OCI-LY7 (cell line): ENCODE results near the gene QRFP. TPM values are rescaled to one million over a fixed set of nuclear protein-coding genes. Genes with fewer than 3 reads are reported as not detected.

Experiments
- BruUV-seq: library from RNA; stranded (reverse); fragments of 400-500 nt; replicated peaks from 2 replicates; lab custom pipeline; 2021; lab: Mats Ljungman, UMichigan
- CTCF ChIA-PET: fragments of 300-600 bp; sonication (Branson Sonifier 250); formaldehyde crosslinking; loops from one replicate; lab custom pipeline; 2022; ENCODE audit warnings: antibody characterized with exemption; ENCODE audit not compliant: unreplicated experiment; lab: Charles Lee
- POLR2A ChIA-PET: fragments of 300-600 bp; sonication (Branson Sonifier 250); formaldehyde crosslinking; loops from one replicate; lab custom pipeline; 2022; ENCODE audit warnings: antibody characterized with exemption; lab: Charles Lee
- DNase-seq: peaks from one replicate; pipeline ENCODE4 v3.0.0-alpha.2; 2015; ENCODE audit warnings: low spot score
- H2AFZ ChIP-seq: fragments of 200-600 bp; sonication (generic), shearing (Covaris generic); 2 replicates; pipeline ENCODE4 v1.6.1; 2014; ENCODE audit warnings: mild to moderate bottlenecking, antibody characterized with exemption, low read length, moderate library complexity
- H3K27ac ChIP-seq: fragments of 200-600 bp; sonication (generic); 2 replicates; pipeline ENCODE4 v1.5.1; 2014; ENCODE audit warnings: mixed run types, low read depth, mild to moderate bottlenecking, moderate library complexity, low read length, inconsistent platforms; ENCODE audit not compliant: poor library complexity, severe bottlenecking
- H3K36me3 ChIP-seq: fragments of 200-600 bp; sonication (generic); 2 replicates; pipeline ENCODE4 v1.6.1; 2014; ENCODE audit warnings: mild to moderate bottlenecking, antibody characterized with exemption, low read length, moderate library complexity, mixed read lengths; ENCODE audit not compliant: insufficient read depth
- H3K4me1 ChIP-seq: fragments of 200-600 bp; sonication (generic); 2 replicates; pipeline ENCODE4 v1.5.1; 2014; ENCODE audit warnings: mild to moderate bottlenecking, low read length; ENCODE audit not compliant: insufficient read depth, poor library complexity, severe bottlenecking
- H3K4me2 ChIP-seq: fragments of 200-600 bp; sonication (generic); 2 replicates; pipeline ENCODE4 v1.6.1; 2014; ENCODE audit warnings: mild to moderate bottlenecking, low read length
- H3K4me3 ChIP-seq: fragments of 200-600 bp; sonication (generic); 2 replicates; pipeline ENCODE4 v1.5.1; 2014; ENCODE audit warnings: mild to moderate bottlenecking, low read depth, low read length; ENCODE audit not compliant: poor library complexity, severe bottlenecking
- H3K79me2 ChIP-seq: fragments of 200-600 bp; sonication (generic); 2 replicates; pipeline ENCODE4 v1.6.1; 2016; ENCODE audit warnings: low read depth, mild to moderate bottlenecking, low read length, moderate library complexity, mixed read lengths; ENCODE audit not compliant: insufficient read depth
- H3K9me2 ChIP-seq: fragments of 200-600 bp; sonication (generic); 2 replicates; pipeline ENCODE4 v1.6.1; 2016; ENCODE audit warnings: mild to moderate bottlenecking, low read length, mixed read lengths; ENCODE audit not compliant: insufficient read depth
- H3K9me3 ChIP-seq: fragments of 200-600 bp; sonication (generic); 2 replicates; pipeline ENCODE4 v1.6.1; 2014; ENCODE audit warnings: mild to moderate bottlenecking, mixed run types, low read length, mixed read lengths
- H4K20me1 ChIP-seq: fragments of 200-600 bp; sonication (generic); 2 replicates; pipeline ENCODE4 v1.6.1; 2014; ENCODE audit warnings: mild to moderate bottlenecking, antibody characterized with exemption, low read length, moderate library complexity, mixed read lengths; ENCODE audit not compliant: insufficient read depth
- EZH2phosphoT487 ChIP-seq: fragments of 200-600 bp; sonication (generic); IDR thresholded peaks from 2 replicates; pipeline ENCODE4 v1.6.1; 2018; ENCODE audit warnings: low read depth, borderline replicate concordance, mild to moderate bottlenecking, mixed run types, antibody characterized with exemption, low read length, moderate library complexity, mixed read lengths
- intact Hi-C: fragments of 100-400 bp; cut with micrococcal nuclease; formaldehyde crosslinking; loops from one replicate; pipeline ENCODE4 v1.10.0; 2022; ENCODE audit not compliant: unreplicated experiment
- total RNA-seq, 2 experiments: library from RNA; depleted of rRNA in 1 of 2; stranded (reverse); fragments of >200 nt in 1 of 2; shearing (Covaris generic) in 1 of 2; gene quantifications; 2 replicates each; pipeline ENCODE4 v1.2.3, GENCODE V29; 2014 to 2022
- TF ChIP-seq, protein P1 (sequence below): fragments of 200-600 bp; sonication (generic); conservative IDR thresholded peaks from 2 replicates; pipeline ENCODE4 v1.5.1; 2014; ENCODE audit warnings: mild to moderate bottlenecking, antibody characterized with exemption, low read length, moderate library complexity, mixed read lengths

The QRFP gene
- total RNA-seq, 2 experiments from 2014 or later, result not detected

- ChIA-PET CTCF (interaction anchor here (0.6 kb wide), 1 partner anchor 20 kb away, joined by 3 read pairs; no protein-coding TSS in a partner anchor), POLR2A (interaction anchor here (0.7 kb wide), 1 partner anchor 33 kb away, joined by 4 read pairs; no protein-coding TSS in a partner anchor)
- Histone ChIP-seq H4K20me1 (no peaks in the 10 kb centered on the region; the same call in 1 of the 2 replicates), H3K4me1 (no peaks in the 10 kb centered on the region), H3K9me2 (no peaks in the 10 kb centered on the region), H3K9me3 (no peaks in the 10 kb centered on the region), H2AFZ (no peak overlapping the region), H3K4me3 (no peak overlapping the region), H3K79me2 (no peaks in the 10 kb centered on the region), H3K4me2 (no peak overlapping the region), H3K36me3 (no peaks in the 10 kb centered on the region), H3K27ac (no peak overlapping the region)
- TF ChIP-seq EZH2phosphoT487, result no peak
- TF ChIP-seq, protein P1, sequence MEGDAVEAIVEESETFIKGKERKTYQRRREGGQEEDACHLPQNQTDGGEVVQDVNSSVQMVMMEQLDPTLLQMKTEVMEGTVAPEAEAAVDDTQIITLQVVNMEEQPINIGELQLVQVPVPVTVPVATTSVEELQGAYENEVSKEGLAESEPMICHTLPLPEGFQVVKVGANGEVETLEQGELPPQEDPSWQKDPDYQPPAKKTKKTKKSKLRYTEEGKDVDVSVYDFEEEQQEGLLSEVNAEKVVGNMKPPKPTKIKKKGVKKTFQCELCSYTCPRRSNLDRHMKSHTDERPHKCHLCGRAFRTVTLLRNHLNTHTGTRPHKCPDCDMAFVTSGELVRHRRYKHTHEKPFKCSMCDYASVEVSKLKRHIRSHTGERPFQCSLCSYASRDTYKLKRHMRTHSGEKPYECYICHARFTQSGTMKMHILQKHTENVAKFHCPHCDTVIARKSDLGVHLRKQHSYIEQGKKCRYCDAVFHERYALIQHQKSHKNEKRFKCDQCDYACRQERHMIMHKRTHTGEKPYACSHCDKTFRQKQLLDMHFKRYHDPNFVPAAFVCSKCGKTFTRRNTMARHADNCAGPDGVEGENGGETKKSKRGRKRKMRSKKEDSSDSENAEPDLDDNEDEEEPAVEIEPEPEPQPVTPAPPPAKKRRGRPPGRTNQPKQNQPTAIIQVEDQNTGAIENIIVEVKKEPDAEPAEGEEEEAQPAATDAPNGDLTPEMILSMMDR, result no peak
- intact Hi-C loops, result loop anchor here (5.0 kb wide), 1 partner anchor 1217 kb away; no protein-coding TSS in a partner anchor
- no peak for DNase-seq
- BruUV-seq, result no TSS peak
Observed at GRCh38 chr9:130890124-130890523, 6.5 kb downstream of the QRFP start.

DNA sequence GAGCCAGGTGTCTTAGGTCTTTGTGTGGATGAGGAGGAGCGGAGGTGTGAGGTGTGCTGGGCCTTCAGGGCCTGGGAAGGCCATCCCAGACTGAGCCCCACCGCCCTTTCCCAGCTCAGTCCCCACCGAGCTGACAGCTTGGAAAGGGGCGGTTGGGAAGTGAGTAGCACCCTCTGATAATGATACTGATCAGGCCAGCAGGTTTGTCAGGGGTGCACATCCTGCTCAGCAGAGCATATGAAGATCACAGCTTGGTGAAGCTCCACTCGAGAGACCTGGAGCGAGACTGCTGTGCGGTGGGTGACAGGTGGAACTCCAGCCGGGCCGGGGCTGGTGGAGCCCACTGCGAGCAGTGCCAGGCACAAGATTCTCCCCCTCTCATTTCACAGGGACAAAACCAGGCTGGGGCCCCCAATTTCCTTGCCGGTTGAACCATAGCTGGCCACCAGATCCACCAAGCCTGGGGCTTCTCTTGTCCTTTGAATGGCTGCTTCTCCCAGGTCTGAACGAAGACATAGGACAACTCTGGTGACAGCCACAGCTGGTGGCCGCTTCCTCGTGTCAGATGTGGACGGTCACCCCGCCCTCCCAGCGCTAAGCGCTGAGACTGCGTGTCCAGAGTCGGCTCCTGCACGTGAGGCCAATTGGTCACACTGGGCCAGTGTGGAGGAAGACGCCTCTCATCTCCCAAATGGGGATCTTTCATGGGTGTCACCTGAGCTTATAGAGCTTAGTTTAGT, 8.3 kb downstream of the QRFP start:
- Histone ChIP-seq H3K4me3 (no peak overlapping the region), H3K4me1 (no peaks in the 10 kb centered on the region), H3K27ac (no peak overlapping the region), H4K20me1 (no peaks in the 10 kb centered on the region; the same call in 1 of the 2 replicates), H3K9me3 (no peaks in the 10 kb centered on the region), H3K36me3 (no peaks in the 10 kb centered on the region), H3K9me2 (no peaks in the 10 kb centered on the region), H2AFZ (no peak overlapping the region), H3K4me2 (no peak overlapping the region), H3K79me2 (no peaks in the 10 kb centered on the region)
- intact Hi-C loops, result no loop called here
- CTCF ChIA-PET, result no interaction called here
- DNase-seq, result no peak
- POLR2A ChIA-PET, result interaction anchor here (0.8 kb wide), 1 partner anchor 206 kb away, joined by 3 read pairs; no protein-coding TSS in a partner anchor
- TF ChIP-seq, protein P1, result no peak
- BruUV-seq, result no TSS peak

DNA sequence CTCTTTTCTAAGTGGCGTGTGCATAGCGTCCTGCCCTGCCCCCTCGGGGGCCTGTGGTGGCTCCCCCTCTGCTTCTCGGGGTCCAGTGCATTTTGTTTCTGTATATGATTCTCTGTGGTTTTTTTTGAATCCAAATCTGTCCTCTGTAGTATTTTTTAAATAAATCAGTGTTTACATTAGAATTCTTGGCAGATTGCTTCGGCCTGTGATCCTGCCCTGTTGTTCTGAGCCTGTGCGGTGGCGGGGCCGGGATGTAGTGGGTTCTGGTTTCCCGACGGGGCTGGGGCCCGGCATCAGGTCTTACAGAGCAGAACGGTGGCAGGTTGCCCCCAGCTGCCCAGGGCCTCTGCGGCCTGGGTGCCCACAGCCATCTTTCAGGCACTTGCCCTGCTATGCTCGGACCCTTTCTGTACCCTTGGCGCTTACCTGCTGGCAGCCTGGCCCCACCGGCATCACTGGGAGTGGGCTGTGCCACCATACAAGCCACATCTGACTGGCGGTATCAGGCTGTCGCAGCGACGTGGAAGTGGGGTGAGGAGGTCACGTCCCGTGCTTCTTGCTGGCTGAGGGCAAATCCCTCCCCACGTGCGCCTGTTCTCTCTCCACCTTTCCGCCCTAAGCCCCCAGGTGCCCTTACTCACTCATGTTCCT, 9.0 kb downstream of the QRFP start:
- H3K4me2 ChIP-seq, result no peak overlapping the region
- H3K9me3 ChIP-seq, result no peaks in the 10 kb centered on the region
- TF ChIP-seq EZH2phosphoT487, result no peak
- TF ChIP-seq, protein P1, result no peak
- H3K4me1 ChIP-seq, result no peaks in the 10 kb centered on the region
- no peaks in the 10 kb centered on the region for H3K79me2 ChIP-seq
- BruUV-seq, result no TSS peak
- H2AFZ ChIP-seq, result no peak overlapping the region
- no peaks in the 10 kb centered on the region for H3K36me3 ChIP-seq
- POLR2A ChIA-PET, result no interaction called here
- no peaks in the 10 kb centered on the region; the same call in 1 of the 2 replicates for H4K20me1 ChIP-seq
- DNase-seq, result no peak
- no peak overlapping the region for H3K4me3 ChIP-seq
- intact Hi-C loops, result no loop called here
- no peaks in the 10 kb centered on the region for H3K9me2 ChIP-seq
- CTCF ChIA-PET, result no interaction called here
- no peak overlapping the region for H3K27ac ChIP-seq
